Activated CD8-positive, alpha-beta T cell treated with anti-CD3 and anti-CD28 coated beads, Interleukin-2, amount 10 ng/mL, durations not matched to agents 7 days and 5 days (primary cell): Measurements from ENCODE around the gene SPPL3. TPM values are rescaled to one million over a fixed set of nuclear protein-coding genes. Genes with fewer than 3 reads are reported as not detected.
"Not testable (repeated sequence)": the region's sequence is repeated elsewhere in the genome, so short reads cannot be mapped to it uniquely, and the experiment has no call there.

Experiments used
- ATAC-seq: fragments of 150-1000 bp; cut with Tn5 transposase; one replicate; pipeline ENCODE4 v1.10.0; 2021; ENCODE audit warnings: moderate library complexity
- CTCF ChIA-PET: fragments of 350-600 bp; sonication (Branson Sonifier 250); formaldehyde crosslinking; loops from one replicate; lab custom pipeline; 2021; ENCODE audit warnings: antibody characterized with exemption; lab: Charles Lee
- POLR2A ChIA-PET: fragments of 350-600 bp; sonication (Branson Sonifier 250); formaldehyde crosslinking; loops from one replicate; lab custom pipeline; 2021; ENCODE audit warnings: antibody characterized with exemption; lab: Charles Lee
- DNase-seq: peaks from one replicate; pipeline ENCODE4 v3.0.0-alpha.2; 2020
- H3K27ac Mint-ChIP-seq: one replicate; pipeline ENCODE4 v1.8.0; 2021; ENCODE audit warnings: mild to moderate bottlenecking, mixed read lengths
- H3K27me3 Mint-ChIP-seq: one replicate; pipeline ENCODE4 v1.8.0; 2021; ENCODE audit warnings: low read depth, mixed read lengths
- H3K36me3 Mint-ChIP-seq: one replicate; pipeline ENCODE4 v1.8.0; 2021; ENCODE audit warnings: low read depth, mixed read lengths
- H3K4me1 Mint-ChIP-seq: one replicate; pipeline ENCODE4 v1.8.0; 2021; ENCODE audit warnings: low read depth, mixed read lengths
- H3K4me3 Mint-ChIP-seq: one replicate; pipeline ENCODE4 v1.8.0; 2021; ENCODE audit warnings: mild to moderate bottlenecking, mixed read lengths
- H3K9me3 Mint-ChIP-seq: one replicate; pipeline ENCODE4 v1.8.0; 2022; ENCODE audit warnings: mixed read lengths; ENCODE audit not compliant: insufficient read depth
- total RNA-seq, 2 experiments: library from RNA; stranded (reverse); gene quantifications; one replicate each; pipeline ENCODE4 v1.2.3, GENCODE V29; 2021

The SPPL3 gene, protein sequence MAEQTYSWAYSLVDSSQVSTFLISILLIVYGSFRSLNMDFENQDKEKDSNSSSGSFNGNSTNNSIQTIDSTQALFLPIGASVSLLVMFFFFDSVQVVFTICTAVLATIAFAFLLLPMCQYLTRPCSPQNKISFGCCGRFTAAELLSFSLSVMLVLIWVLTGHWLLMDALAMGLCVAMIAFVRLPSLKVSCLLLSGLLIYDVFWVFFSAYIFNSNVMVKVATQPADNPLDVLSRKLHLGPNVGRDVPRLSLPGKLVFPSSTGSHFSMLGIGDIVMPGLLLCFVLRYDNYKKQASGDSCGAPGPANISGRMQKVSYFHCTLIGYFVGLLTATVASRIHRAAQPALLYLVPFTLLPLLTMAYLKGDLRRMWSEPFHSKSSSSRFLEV
- total RNA-seq = 10 to 100 TPM; 23.3 to 27.8 TPM

DNA sequence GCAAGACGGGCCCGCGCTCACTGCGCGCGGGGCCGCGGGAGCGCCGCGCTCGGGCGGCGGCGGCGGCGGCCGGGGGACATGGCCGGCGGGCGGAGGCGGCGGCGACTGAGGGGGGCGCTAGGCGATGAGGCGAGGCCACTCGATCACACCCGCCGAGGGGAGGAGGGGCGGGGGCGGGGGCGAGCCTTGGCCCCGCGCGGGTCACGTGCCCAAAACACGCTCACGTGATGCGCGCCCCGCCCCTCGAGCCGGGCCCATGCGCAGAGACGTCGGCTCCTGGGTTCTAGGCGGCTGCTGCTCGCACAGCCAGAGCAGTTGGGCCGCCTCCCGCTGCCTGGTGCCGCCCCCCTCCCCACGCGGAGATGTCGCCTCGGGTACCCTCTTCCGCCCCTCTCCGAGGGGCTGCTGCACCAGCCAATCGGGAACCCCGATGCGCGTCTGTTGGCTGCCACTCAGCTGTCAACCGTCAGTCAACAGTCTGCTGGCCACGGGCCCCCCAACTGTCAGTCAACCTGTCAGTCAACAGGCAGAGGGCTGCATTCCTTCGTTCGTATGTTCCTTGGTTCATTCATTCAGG, at the start of gene SPPL3:
TSS of gene SPPL3 (minus strand) at position 162 of the 577 bp plus-strand sequence. CDS start 491 bp downstream, outside the sequence.
- Mint-ChIP-seq H3K4me3 (peak within 1 kb of the TSS; percentile 99), H3K27ac (peak within 1 kb of the TSS; percentile 96), H3K27me3 (peaks cover 2% of the 10 kb centered on the region), H3K4me1 (peaks cover 27% of the 10 kb centered on the region), H3K9me3 (no peaks in the 10 kb centered on the region), H3K36me3 (peaks cover 10% of the 10 kb centered on the region)
- CTCF ChIA-PET = interaction anchor here (0.6 to 1.6 kb wide), 5 partner anchors 13 to 255 kb away, joined by 3 to 6 read pairs (median 4); no protein-coding TSS in a partner anchor
- POLR2A ChIA-PET = interaction anchor here (0.6 to 5.4 kb wide), 7 partner anchors 10 to 613 kb away, joined by 3 to 50 read pairs (median 3); partner anchors contain the start of gene RNU4-2
- DNase-seq (peak; percentile 94), ATAC-seq (peak; percentile 81)

DNA sequence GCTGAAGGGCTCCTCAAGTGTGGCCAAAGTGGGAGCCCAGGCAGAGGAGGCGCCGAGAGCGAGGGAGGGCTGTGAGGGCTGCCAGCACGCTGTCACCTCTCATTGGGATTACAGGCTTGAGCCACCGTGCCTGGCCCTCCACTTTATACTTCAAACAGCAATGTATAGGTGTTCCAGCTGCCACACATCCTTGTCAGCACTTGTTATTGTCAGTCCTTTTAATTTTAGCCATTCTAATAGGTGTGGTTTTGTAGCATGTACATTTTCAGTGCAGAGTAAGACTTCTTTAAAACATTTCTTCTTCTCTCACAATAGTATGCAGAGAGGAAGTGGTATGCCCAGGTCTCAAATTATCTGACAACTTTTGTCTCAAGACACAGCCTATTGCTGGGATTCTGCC, 46.6 kb upstream of the SPPL3 start:
- Mint-ChIP-seq H3K27me3 (no peaks in the 10 kb centered on the region), H3K4me1 (no peaks in the 10 kb centered on the region)
- CTCF ChIA-PET = no interaction called here

DNA sequence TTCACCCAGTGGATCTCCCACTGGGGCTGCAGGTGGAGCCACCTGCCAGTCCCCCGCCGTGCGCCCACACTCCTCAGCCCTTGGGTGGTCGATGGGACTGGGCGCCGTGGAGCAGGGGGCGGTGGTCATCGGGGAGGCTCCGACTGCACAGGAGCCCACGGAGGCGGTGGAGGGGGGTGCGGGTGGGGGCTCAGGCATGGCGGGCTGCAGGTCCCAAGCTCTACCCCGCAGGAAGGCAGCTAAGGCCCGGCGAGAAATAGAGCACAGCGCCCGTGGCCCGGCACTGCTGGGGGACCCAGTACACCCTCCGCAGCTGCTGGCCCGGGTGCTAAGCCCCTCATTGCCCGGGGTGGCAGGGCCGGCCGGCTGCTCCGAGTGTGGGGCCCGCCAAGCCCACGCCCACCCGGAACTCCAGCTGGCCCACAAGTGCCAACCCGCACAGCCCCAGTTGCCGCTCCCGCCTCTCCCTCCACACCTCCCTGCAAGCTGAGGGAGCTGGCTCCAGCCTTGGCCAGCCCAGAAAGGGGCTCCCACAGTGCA, 46.2 kb upstream of the SPPL3 start:
- H3K9me3 Mint-ChIP-seq, H3K4me3 Mint-ChIP-seq, DNase-seq, ATAC-seq, H3K27me3 Mint-ChIP-seq, H3K4me1 Mint-ChIP-seq, H3K27ac Mint-ChIP-seq, H3K36me3 Mint-ChIP-seq, CTCF ChIA-PET: not testable (repeated sequence)
- POLR2A ChIA-PET = interaction anchor here (1.6 kb wide), 1 partner anchor 12 kb away, joined by 6 read pairs; no protein-coding TSS in a partner anchor

More for the DNA sequence above, 46.6 kb upstream of the SPPL3 start:
- no peak for DNase-seq
- POLR2A ChIA-PET = no interaction called here
- Mint-ChIP-seq H3K4me3 (no peak overlapping the region), H3K27ac (no peak overlapping the region), H3K36me3 (no peaks in the 10 kb centered on the region), H3K9me3 (no peaks in the 10 kb centered on the region)
- no peak for ATAC-seq

DNA sequence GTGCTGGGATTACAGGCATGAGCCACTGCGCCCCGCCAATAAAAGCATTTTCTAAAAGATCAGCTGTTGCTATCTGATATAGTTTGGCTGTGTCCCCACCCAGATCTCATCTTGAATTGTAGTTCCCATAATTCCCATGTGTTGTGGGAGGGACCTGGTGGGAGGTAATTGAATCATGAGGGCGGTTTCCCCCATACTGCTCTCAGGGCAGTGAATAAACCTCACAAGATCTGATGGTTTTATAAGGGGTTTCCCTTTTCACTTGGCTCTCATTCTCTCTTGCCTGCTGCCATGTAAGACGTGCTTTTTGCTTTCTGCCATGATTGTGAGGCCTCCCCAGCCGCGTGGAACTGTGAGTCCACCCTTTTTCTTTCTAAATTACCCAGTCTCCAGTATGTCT, 41.4 kb upstream of the SPPL3 start:
- H3K4me3 Mint-ChIP-seq, H3K27ac Mint-ChIP-seq, H3K9me3 Mint-ChIP-seq, POLR2A ChIA-PET, ATAC-seq, H3K4me1 Mint-ChIP-seq, H3K27me3 Mint-ChIP-seq, H3K36me3 Mint-ChIP-seq, DNase-seq: not testable (repeated sequence)
- CTCF ChIA-PET = interaction anchor here (2.8 kb wide), 1 partner anchor 26 kb away, joined by 12 read pairs; no protein-coding TSS in a partner anchor

DNA sequence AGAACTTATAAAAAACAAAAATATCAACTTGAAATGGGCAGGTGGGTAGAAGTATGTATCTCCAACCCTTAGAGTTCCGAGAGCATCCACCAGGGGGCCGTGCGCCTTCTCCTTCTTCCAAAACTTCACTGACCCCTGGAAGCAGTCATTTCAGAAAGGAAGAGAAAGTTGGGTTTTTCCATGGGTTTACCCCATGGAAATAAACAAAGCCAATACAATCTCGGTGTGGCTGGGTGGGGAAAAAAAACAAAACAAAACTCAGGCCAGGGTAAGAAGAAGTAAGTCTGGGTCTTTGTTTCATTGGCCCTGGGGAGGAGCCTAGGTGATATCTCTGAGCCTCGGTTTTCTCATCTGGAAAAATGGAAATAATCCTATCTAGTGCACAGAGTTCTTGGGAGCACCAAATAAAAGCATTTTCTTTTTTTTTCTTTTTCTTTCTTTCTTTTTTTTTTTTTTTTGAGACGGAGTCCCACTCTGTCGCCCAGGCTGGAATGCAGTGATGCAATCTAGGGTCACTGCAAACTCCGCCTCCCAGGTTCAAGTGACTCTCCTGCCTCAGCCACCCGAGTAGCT, 40.6 kb upstream of the SPPL3 start:
- Mint-ChIP-seq H3K36me3 (no peaks in the 10 kb centered on the region), H3K4me1 (peaks cover 3% of the 10 kb centered on the region), H3K4me3 (no peak overlapping the region), H3K27ac (no peak overlapping the region), H3K27me3 (no peaks in the 10 kb centered on the region), H3K9me3 (no peaks in the 10 kb centered on the region)
- peak; percentile 74 for ATAC-seq
- CTCF ChIA-PET = interaction anchor here (0.7 to 3.9 kb wide), 9 partner anchors 14 to 115 kb away, joined by 3 to 31 read pairs (median 4); no protein-coding TSS in a partner anchor
- DNase-seq = peak; percentile 73
- POLR2A ChIA-PET = interaction anchor here (0.9 to 1.5 kb wide), 2 partner anchors 15 to 27 kb away, joined by 3 to 5 read pairs; no protein-coding TSS in a partner anchor

DNA sequence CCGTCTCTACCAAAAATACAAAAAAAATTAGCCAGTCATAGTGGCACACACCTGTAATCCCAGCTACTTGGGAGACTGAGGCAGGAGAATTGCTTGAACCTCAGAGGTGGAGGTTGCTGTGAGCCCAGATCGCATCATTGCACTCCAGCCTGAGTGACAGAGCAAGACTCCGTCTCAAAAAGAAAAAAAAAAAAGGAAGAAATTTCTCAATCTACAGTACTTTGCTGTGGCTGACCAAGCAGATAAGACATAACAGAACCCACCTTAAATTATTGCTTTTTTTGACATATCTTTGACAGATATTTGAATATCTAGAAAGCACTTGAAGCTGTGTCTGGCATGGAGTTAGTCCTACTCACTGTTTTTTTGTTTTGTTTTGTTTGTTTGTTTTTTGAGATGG, 39.3 kb upstream of the SPPL3 start:
- H3K9me3 Mint-ChIP-seq = no peaks in the 10 kb centered on the region
- ChIA-PET POLR2A (interaction anchor here (1.5 kb wide), 1 partner anchor 16 kb away, joined by 5 read pairs; no protein-coding TSS in a partner anchor), CTCF (interaction anchor here (0.9 to 3.9 kb wide), 10 partner anchors 10 to 297 kb away, joined by 3 to 31 read pairs (median 4); no protein-coding TSS in a partner anchor)
- peaks cover 1% of the 10 kb centered on the region for H3K27me3 Mint-ChIP-seq
- DNase-seq = no peak
- no peak overlapping the region for H3K27ac Mint-ChIP-seq
- H3K4me3 Mint-ChIP-seq = no peak overlapping the region
- H3K36me3 Mint-ChIP-seq = no peaks in the 10 kb centered on the region
- peaks cover 3% of the 10 kb centered on the region for H3K4me1 Mint-ChIP-seq
- no peak for ATAC-seq

DNA sequence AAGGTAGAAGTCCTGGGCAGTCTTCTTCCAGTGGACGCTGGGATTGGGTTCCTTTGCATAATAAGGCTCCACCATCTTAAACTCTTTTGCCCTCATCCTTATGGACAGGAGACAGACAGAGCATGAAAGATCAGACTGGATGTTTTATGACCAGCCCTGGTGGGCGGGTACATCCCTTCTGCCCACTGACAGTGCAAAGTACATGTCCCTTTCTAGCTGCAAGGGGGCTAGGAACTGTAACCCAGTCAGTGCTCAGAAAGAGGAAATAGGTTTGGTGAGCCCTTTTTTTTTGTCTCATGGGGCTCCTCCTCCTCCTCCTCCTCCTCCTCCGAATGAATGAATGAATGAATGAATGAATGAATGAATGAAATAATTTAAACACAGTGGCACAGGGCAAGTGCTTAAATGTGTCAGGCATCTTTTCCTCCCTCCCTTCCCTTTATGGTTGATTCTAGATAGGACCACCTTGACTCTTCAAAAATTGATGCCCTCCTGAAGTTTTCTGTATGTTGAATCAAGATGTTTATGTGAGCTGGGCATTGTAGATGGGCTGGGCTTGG, 37.8 kb upstream of the SPPL3 start:
- Mint-ChIP-seq H3K27me3 (peaks cover 5% of the 10 kb centered on the region), H3K36me3 (no peaks in the 10 kb centered on the region), H3K9me3 (no peaks in the 10 kb centered on the region), H3K4me1 (peaks cover 3% of the 10 kb centered on the region), H3K4me3 (no peak overlapping the region), H3K27ac (no peak overlapping the region)
- no peak for DNase-seq
- ChIA-PET POLR2A (no interaction called here), CTCF (interaction anchor here (3.9 kb wide), 1 partner anchor 30 kb away, joined by 31 read pairs; no protein-coding TSS in a partner anchor)
- no peak for ATAC-seq

DNA sequence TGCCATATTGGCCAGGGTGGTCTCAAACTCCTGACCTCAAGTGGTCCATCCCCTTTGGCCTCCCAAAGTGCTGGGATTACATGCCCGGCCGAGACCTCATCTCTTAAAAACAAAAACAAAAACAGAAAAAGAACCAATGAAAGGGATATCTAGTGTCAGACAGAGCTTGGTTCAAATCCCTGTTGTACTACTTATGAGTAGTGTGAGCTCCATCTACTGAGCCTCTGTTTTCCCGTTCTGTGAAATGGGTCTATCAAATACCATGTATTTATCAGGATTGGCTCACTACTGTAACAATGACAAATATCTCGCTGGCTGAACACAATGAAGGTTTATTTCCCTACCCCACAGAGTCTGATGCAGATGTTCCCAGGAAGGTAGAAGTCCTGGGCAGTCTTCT, 37.3 kb upstream of the SPPL3 start:
- Mint-ChIP-seq H3K27me3 (peaks cover 5% of the 10 kb centered on the region), H3K27ac (no peak overlapping the region), H3K4me3 (no peak overlapping the region), H3K9me3 (no peaks in the 10 kb centered on the region), H3K36me3 (no peaks in the 10 kb centered on the region), H3K4me1 (peaks cover 3% of the 10 kb centered on the region)
- ATAC-seq (no peak), DNase-seq (no peak)
- ChIA-PET CTCF (interaction anchor here (3.9 kb wide), 1 partner anchor 30 kb away, joined by 31 read pairs; no protein-coding TSS in a partner anchor), POLR2A (no interaction called here)

DNA sequence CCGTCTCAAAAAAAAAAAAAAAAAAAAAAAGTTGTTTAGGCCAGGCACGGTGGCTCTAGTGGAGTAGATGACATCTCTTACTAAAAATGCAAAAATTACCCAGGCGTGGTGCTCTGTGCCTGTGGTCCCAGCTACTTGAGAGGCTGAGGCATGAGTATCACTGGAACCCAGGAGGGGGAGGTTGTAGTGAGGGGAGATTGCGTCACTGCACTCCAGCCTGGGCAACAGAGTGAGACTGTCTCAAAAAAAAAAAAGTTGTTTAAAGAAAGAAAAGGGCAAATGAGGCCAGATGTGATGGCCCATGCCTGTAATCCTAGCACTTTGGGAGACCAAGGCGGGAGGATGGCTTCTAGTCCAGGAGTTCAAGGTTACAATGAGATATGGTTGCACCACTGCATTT, 36.6 kb upstream of the SPPL3 start:
- no peak for DNase-seq
- H3K9me3 Mint-ChIP-seq = no peaks in the 10 kb centered on the region
- no peak for ATAC-seq
- H3K4me1 Mint-ChIP-seq = peaks cover 3% of the 10 kb centered on the region
- H3K27me3 Mint-ChIP-seq = peaks cover 5% of the 10 kb centered on the region
- ChIA-PET CTCF (interaction anchor here (3.9 kb wide), 1 partner anchor 31 kb away, joined by 31 read pairs; no protein-coding TSS in a partner anchor), POLR2A (no interaction called here)
- no peak overlapping the region for H3K4me3 Mint-ChIP-seq
- no peaks in the 10 kb centered on the region for H3K36me3 Mint-ChIP-seq
- H3K27ac Mint-ChIP-seq = no peak overlapping the region

DNA sequence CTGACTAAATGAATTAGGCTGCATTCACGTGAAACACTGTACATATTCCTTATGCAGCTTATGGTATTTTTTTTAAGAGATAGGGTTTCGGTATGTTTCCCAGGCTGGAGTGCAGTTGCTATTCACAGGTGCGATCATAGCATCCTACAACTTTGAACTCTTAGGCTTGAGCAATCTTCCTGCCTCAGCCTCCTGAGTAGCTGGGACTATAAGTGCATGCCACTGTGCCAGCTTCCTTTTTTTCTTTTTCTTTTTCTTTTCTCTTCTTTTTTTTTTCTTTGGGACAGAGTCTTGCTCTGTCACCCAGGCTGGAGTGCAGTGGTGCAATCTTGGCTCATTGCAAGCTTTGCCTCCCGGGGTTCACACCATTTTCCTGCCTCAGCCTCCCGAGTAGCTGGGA, 35.8 kb upstream of the SPPL3 start:
- POLR2A ChIA-PET = no interaction called here
- Mint-ChIP-seq H3K9me3 (no peaks in the 10 kb centered on the region), H3K27me3 (peaks cover 9% of the 10 kb centered on the region), H3K36me3 (no peaks in the 10 kb centered on the region), H3K4me3 (no peak overlapping the region), H3K27ac (no peak overlapping the region), H3K4me1 (peaks cover 3% of the 10 kb centered on the region)
- CTCF ChIA-PET = interaction anchor here (2.2 to 2.7 kb wide), 2 partner anchors 20 to 32 kb away, joined by 8 to 13 read pairs; no protein-coding TSS in a partner anchor
- ATAC-seq = no peak
- DNase-seq = no peak

DNA sequence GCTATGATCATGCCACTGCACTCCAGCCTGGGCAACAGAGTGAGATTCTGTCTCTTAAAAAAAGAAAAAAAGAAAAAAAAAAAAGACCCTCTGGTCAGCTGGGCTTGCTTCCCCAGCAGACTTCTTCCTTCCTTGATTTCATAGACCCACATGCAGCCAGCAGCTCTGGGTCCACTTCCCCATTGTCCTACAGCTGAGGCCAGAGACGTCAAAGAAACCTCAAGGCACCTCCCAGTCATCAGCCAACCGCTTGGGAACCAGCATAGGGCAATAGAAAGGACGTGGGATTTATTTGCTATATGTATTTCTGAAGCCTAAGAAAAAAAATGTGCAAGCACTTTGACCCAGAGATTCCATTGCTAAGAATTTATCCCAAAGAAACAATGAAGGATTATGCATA, 35.4 kb upstream of the SPPL3 start:
- Mint-ChIP-seq H3K36me3 (no peaks in the 10 kb centered on the region), H3K4me3 (no peak overlapping the region), H3K27me3 (peaks cover 9% of the 10 kb centered on the region), H3K9me3 (no peaks in the 10 kb centered on the region), H3K27ac (no peak overlapping the region), H3K4me1 (peaks cover 1% of the 10 kb centered on the region)
- no peak for DNase-seq
- ChIA-PET CTCF (interaction anchor here (1.4 to 2.7 kb wide), 3 partner anchors 20 to 187 kb away, joined by 3 to 13 read pairs (median 8); no protein-coding TSS in a partner anchor), POLR2A (interaction anchor here (0.7 to 1.6 kb wide), 2 partner anchors 10 to 182 kb away, joined by 3 to 6 read pairs; no protein-coding TSS in a partner anchor)
- ATAC-seq = no peak
